Muscle of arm (tissue), 14 donors: ENCODE data around the gene SAMD5. TPM values are rescaled to one million over a fixed set of nuclear protein-coding genes. Genes with fewer than 3 reads are reported as not detected.
A peak's percentile ranks its signal among the peaks of the same experiment; 100 is the strongest.

Experiments
- DNase-seq: peaks from one replicate; pipeline ENCODE4 v3.0.0-alpha.2; 2013
- long read RNA-seq, 11 donors: transcript quantifications; one replicate each; lab custom pipeline, GENCODE V29; 2026
- polyA plus RNA-seq, 12 donors: library from polyadenylated mRNA; unstranded; fragments of 120-200 nt; gene quantifications; one replicate each; pipeline ENCODE4 v1.2.1, GENCODE V29; 2013; ENCODE audit not compliant: insufficient read length in 12 of 12

SAMD5 gene
- 10 to 100 TPM in 2 of 12 donors, 1 to 10 TPM in 9, not detected in 1; 1.8 to 12.5 (median 2.7) TPM for polyA plus RNA-seq
- long read RNA-seq, donor 1, full-length matches to known transcripts = 8 of 8 reads
- long read RNA-seq, donor 1, partial matches to known transcripts = 0 of 8 reads
- long read RNA-seq, donor 1, other reads (novel, unspliced or antisense) = 0 of 8 reads
- long read RNA-seq, donor 2 = 0 reads
- long read RNA-seq, donor 3 = 0 reads
- long read RNA-seq, donor 4 = 0 reads
- long read RNA-seq, donor 5 = 0 reads
- long read RNA-seq, donor 6, full-length matches to known transcripts = 1 of 1 reads
- long read RNA-seq, donor 6, partial matches to known transcripts = 0 of 1 reads
- long read RNA-seq, donor 6, other reads (novel, unspliced or antisense) = 0 of 1 reads
- long read RNA-seq, donor 7 = 0 reads
- long read RNA-seq, donor 8 = 0 reads
- long read RNA-seq, donor 9 = 0 reads
- long read RNA-seq, donor 10 = 0 reads
- long read RNA-seq, donor 11 = 0 reads

GRCh38 chr6:147508042-147508865 lies at the start of gene SAMD5:
TSS of gene SAMD5 (plus strand) at chr6:147508690. CDS start at chr6:147508929, 239 bp downstream.
- peak; percentile 42 for DNase-seq

GRCh38 chr6:147459780-147460179 lies 48.7 kb upstream of the SAMD5 start:
- DNase-seq = no peak

- DNase-seq = no peak
Observed at GRCh38 chr6:147463651-147464050, 44.8 kb upstream of the SAMD5 start.

GRCh38 chr6:147467428-147467827 lies 41.1 kb upstream of the SAMD5 start:
- DNase-seq = no peak

GRCh38 chr6:147467886-147468285 lies 40.6 kb upstream of the SAMD5 start:
- DNase-seq = no peak

- no peak for DNase-seq
Observed at GRCh38 chr6:147468634-147469033, 39.9 kb upstream of the SAMD5 start.

- no peak for DNase-seq
Observed at GRCh38 chr6:147479857-147480256, 28.6 kb upstream of the SAMD5 start.

- no peak for DNase-seq
Observed at GRCh38 chr6:147486683-147487082, 21.8 kb upstream of the SAMD5 start.

- no peak for DNase-seq
Observed at GRCh38 chr6:147497472-147497871, 11.0 kb upstream of the SAMD5 start.

GRCh38 chr6:147503587-147503986 lies 4.9 kb upstream of the SAMD5 start:
- no peak for DNase-seq

- no peak for DNase-seq
Observed at GRCh38 chr6:147504848-147505247, 3.6 kb upstream of the SAMD5 start.

GRCh38 chr6:147506704-147507114 lies 1.8 kb upstream of the SAMD5 start:
- peak; percentile 72 for DNase-seq

- DNase-seq = peak; percentile 24
Observed at GRCh38 chr6:147507162-147508041, 1.1 kb upstream of the SAMD5 start.

GRCh38 chr6:147508866-147509608 lies 547 bp downstream of the SAMD5 start:
- no peak for DNase-seq

GRCh38 chr6:147509891-147510290 lies 1.4 kb downstream of the SAMD5 start:
- DNase-seq = no peak

- no peak for DNase-seq
Observed at GRCh38 chr6:147510929-147511590, 2.6 kb downstream of the SAMD5 start.

- DNase-seq = no peak
Observed at GRCh38 chr6:147514831-147515230, 6.3 kb downstream of the SAMD5 start.

- no peak for DNase-seq
Observed at GRCh38 chr6:147515327-147515726, 6.8 kb downstream of the SAMD5 start.

- no peak for DNase-seq
Observed at GRCh38 chr6:147522597-147522996, 14.1 kb downstream of the SAMD5 start.

- no peak for DNase-seq
Observed at GRCh38 chr6:147525519-147526209, 17.2 kb downstream of the SAMD5 start.
